Stimulated activated CD8-positive, alpha-beta memory T cell treated with anti-CD3 and anti-CD28 coated beads, Interleukin-15, amount 100 ng/mL, for 48 hours (primary cell): ENCODE results near the gene DCLRE1A.

Source experiments
- DNase-seq, 2 donors: peaks; one replicate each; pipeline ENCODE4 v3.0.0-alpha.2; 2020; ENCODE audit warnings: low read depth in 2 of 2

DCLRE1A gene

GRCh38 chr10:113788604-113789083 lies 65.2 kb downstream of the DCLRE1A start:
- DNase-seq = no peak
